GM12874 (cell line): ENCODE data around the gene AMTN.

Experiments used
- TF ChIP-seq, protein P1 (sequence below): IDR thresholded peaks from 2 replicates; pipeline ENCODE4 v1.5.1; 2011; ENCODE audit warnings: low read depth, mild to moderate bottlenecking, control low read depth, low read length, moderate library complexity; ENCODE audit not compliant: insufficient read depth

Gene AMTN

DNA sequence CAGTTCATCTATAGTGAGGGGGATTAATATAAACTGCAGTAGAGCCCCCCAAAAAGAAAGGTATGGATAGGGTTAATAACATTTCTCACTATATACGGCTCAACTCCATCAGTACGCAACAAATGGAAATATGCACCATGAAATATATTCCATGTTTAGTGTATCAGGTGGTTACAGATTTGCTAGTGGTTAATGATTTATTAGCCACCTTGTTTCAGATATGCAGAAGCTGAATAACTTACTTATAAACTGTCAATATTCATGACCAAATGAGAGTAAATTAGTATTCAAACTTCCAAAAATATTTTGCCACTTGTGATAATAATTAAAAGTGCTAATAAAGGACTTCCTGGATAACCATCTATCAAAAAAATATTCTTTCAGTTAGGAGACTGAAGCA is 14.8 kb downstream of the AMTN start:
- TF ChIP-seq, protein P1, sequence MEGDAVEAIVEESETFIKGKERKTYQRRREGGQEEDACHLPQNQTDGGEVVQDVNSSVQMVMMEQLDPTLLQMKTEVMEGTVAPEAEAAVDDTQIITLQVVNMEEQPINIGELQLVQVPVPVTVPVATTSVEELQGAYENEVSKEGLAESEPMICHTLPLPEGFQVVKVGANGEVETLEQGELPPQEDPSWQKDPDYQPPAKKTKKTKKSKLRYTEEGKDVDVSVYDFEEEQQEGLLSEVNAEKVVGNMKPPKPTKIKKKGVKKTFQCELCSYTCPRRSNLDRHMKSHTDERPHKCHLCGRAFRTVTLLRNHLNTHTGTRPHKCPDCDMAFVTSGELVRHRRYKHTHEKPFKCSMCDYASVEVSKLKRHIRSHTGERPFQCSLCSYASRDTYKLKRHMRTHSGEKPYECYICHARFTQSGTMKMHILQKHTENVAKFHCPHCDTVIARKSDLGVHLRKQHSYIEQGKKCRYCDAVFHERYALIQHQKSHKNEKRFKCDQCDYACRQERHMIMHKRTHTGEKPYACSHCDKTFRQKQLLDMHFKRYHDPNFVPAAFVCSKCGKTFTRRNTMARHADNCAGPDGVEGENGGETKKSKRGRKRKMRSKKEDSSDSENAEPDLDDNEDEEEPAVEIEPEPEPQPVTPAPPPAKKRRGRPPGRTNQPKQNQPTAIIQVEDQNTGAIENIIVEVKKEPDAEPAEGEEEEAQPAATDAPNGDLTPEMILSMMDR = no peak

DNA sequence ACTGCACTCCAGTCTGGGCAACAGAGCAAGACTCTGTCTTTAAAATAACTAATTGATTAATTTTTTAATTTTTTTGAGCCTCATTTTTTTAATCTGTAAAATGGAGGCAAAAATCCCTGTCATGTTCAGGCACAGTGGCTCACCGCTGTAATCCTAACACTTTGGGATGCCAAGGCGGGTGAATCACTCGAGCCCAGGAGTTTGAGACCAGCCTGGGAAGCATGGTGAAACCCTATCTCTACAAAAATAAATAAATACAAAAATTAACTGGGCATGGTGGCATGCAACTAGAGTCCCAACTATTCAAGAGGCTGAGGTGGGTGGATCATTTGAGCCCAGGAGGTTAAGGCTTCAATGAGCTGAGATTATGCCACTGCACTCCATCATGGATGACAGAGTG is 15.4 kb downstream of the AMTN start:
- TF ChIP-seq, protein P1 = no peak

DNA sequence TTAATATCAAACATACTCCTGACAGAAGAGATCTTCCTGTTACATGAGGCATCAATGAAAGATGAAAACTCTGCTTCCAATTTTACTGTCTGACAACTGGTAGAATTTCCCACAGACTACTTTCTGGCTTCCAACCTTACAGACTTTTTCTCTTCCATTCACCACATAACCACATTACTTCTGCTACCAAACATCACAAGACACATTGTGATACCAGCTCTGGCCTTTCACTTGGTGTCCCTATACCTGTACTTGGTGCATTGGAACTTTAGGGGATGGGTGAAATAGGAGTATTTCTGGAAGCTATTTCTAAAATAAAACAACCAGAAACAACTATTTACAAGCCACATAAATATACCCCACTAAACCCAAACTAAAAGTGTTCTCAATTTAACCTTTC is 20.5 kb downstream of the AMTN start:
- TF ChIP-seq, protein P1 = no peak

DNA sequence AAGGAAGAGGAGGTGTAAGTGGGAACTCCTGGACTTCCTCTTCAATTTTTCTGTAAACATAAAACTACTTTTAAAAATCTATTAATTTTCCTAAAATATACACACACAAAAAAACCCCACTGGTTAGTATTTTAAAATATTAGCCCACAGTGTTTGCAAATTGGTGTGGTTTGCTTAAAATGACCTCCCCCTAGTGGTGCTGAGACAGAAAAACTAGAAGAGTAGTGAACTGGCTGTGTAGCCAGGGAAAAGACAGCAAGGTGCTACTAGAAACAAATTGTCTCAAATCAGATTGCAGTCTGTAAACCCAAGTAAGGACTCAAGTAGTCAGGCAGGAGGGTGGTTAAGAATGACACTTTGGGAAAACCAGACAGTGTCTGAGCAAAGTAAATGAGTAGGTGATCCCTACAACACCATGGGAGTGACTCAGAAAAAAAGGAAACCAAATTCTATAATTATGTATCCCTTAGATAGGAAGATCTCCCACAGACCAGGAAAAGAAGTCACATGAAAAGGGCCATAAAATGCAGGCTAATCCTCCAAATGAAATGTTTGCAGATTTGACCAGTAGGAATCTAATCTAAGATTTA is 26.0 kb downstream of the AMTN start:
- TF ChIP-seq, protein P1 = peak; percentile 60; the same call in 1 of the 2 replicates

DNA sequence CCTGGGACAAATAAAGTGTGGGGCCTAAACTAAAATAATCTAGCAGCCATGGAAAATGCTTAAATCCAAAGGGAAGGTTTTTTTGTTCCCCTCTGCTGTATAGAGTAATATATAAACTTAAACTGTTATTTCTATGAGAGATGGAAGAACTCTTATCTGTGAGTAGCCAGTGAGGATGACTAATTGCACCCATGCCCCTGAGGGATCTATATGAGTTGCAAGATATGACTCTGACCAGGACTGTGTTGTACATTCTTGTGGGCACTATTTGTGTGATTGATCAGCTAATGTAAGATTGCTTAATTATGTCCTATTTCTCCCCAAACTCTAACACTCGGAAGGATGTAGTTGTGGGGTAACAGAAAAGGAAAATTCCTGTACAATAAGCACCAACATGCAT is 38.5 kb downstream of the AMTN start:
- TF ChIP-seq, protein P1 = no peak

DNA sequence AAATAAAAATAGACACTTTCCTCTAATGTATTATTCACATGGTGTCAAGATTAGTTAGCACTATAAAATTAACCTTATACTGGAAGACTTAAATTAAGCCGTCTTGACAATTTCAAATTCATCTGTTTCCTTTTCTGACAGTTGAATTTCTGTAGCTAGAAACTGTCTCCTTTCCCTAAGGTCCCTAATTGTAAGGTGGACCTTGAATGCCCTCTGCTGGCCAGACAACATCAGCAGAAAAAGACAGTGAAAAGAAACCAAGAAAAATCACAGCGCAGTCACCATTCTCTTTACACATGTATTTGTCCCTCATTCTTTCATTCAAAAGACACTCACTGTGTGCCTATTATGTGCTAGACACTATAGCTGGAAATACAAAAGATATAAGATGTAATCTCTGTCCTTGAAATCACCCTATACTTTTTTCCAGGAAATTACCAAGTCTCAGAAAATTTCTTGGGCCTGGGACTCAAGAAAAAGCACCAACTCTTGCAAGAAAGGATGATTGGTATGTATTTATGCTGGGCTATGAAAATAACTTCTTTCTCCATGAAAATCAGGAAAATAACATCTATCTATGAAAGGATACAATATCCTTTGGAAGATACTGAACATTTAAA is 41.0 kb downstream of the AMTN start:
- TF ChIP-seq, protein P1 = peak; percentile 65

DNA sequence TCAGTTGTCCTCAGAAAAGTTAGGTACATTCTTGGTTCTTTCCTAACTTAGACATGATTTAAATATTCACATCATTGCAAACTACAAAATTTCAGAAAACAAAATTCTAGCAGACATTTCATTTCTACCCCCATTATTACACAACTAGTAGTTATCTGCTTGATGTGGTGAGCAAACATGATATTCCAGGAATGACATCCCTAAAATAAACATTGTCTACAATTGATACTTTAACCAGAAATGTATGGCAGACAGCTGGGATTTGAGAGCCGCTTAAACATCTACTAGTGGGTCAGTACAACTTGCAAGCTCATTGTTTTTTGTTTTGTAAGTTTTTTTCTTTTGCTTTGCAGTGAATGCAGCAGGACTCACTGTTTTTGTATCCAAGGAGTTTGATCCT is 41.6 kb downstream of the AMTN start:
- TF ChIP-seq, protein P1 = no peak
